ACC112 (cell line): ENCODE data around the gene GALNT4.

ENCODE experiments used
- H2AFZ ChIP-seq: fragments of 200-600 bp; sonication (generic); one replicate; pipeline ENCODE4 v1.6.0; 2017; ENCODE audit warnings: antibody characterized with exemption, low read length; ENCODE audit not compliant: unreplicated experiment
- H3K27ac ChIP-seq: fragments of 200-600 bp; sonication (generic); 2 replicates; pipeline ENCODE4 v1.5.1; 2014; ENCODE audit warnings: low read depth, mild to moderate bottlenecking, antibody characterized with exemption, low read length, moderate library complexity
- H3K27me3 ChIP-seq: fragments of 200-600 bp; sonication (generic); 2 replicates; pipeline ENCODE4 v1.6.1; 2014; ENCODE audit warnings: mild to moderate bottlenecking, antibody characterized with exemption, low read length, moderate library complexity, mixed read lengths; ENCODE audit not compliant: insufficient read depth
- H3K36me3 ChIP-seq: fragments of 200-600 bp; sonication (generic); 2 replicates; pipeline ENCODE4 v1.6.1; 2016; ENCODE audit warnings: mild to moderate bottlenecking, antibody characterized with exemption, low read length, moderate library complexity, mixed read lengths; ENCODE audit not compliant: insufficient read depth
- H3K4me1 ChIP-seq: fragments of 200-600 bp; sonication (generic); one replicate; pipeline ENCODE4 v1.6.1; 2016; ENCODE audit warnings: low read length, mixed read lengths; ENCODE audit not compliant: insufficient read depth, unreplicated experiment, control insufficient read depth
- H3K4me3 ChIP-seq: fragments of 200-600 bp; sonication (generic); 2 replicates; pipeline ENCODE4 v1.5.1; 2014; ENCODE audit warnings: mild to moderate bottlenecking, low read depth, low read length
- H3K79me2 ChIP-seq: fragments of 200-600 bp; sonication (generic); one replicate; pipeline ENCODE4 v1.6.0; 2016; ENCODE audit warnings: low read length; ENCODE audit not compliant: control insufficient read depth, unreplicated experiment, insufficient read depth

The GALNT4 gene

GRCh38 chr12:89529738-89530137, 5.1 kb upstream of the GALNT4 start:
- Histone ChIP-seq H3K27me3 (no peaks in the 10 kb centered on the region), H3K36me3 (no peaks in the 10 kb centered on the region), H3K27ac (no peak overlapping the region), H3K79me2 (peaks cover 4% of the 10 kb centered on the region), H3K4me3 (no peak overlapping the region), H3K4me1 (peaks cover 7% of the 10 kb centered on the region), H2AFZ (no peak overlapping the region)

- Histone ChIP-seq H3K4me1 (peaks cover 12% of the 10 kb centered on the region), H3K27me3 (no peaks in the 10 kb centered on the region), H2AFZ (no peak overlapping the region), H3K27ac (no peak overlapping the region), H3K36me3 (no peaks in the 10 kb centered on the region), H3K4me3 (no peak overlapping the region), H3K79me2 (peaks cover 13% of the 10 kb centered on the region)
Observed at GRCh38 chr12:89528434-89528833, 3.8 kb upstream of the GALNT4 start.

GRCh38 chr12:89525824-89526770, 1.5 kb upstream of the GALNT4 start, which contains the start of gene POC1B:
TSS of gene POC1B (minus strand) at chr12:89526047. CDS start at chr12:89525895, 152 bp downstream.
- peak within 1 kb of the TSS; percentile 96 for H2AFZ ChIP-seq
- peak within 1 kb of the TSS; percentile 89 for H3K4me3 ChIP-seq
- no peaks in the 10 kb centered on the region for H3K36me3 ChIP-seq
- no peaks in the 10 kb centered on the region for H3K27me3 ChIP-seq
- peaks cover 36% of the 10 kb centered on the region for H3K79me2 ChIP-seq
- peaks cover 23% of the 10 kb centered on the region for H3K4me1 ChIP-seq
- H3K27ac ChIP-seq: peak within 1 kb of the TSS; percentile 80

GRCh38 chr12:89525305-89525823, 768 bp upstream of the GALNT4 start:
- Histone ChIP-seq H3K4me1 (peaks cover 23% of the 10 kb centered on the region), H3K36me3 (no peaks in the 10 kb centered on the region), H2AFZ (peak overlapping the region; percentile 96), H3K27me3 (no peaks in the 10 kb centered on the region), H3K27ac (peak overlapping the region; percentile 80), H3K4me3 (peak overlapping the region; percentile 89), H3K79me2 (peaks cover 41% of the 10 kb centered on the region)

GRCh38 chr12:89523843-89524540, 604 bp downstream of the GALNT4 start:
- Histone ChIP-seq H3K36me3 (no peaks in the 10 kb centered on the region), H3K79me2 (peaks cover 51% of the 10 kb centered on the region), H2AFZ (peak overlapping the region; percentile 96), H3K4me1 (peaks cover 23% of the 10 kb centered on the region), H3K4me3 (peak overlapping the region; percentile 89), H3K27me3 (no peaks in the 10 kb centered on the region), H3K27ac (0 out of 2 replicates have a peak overlapping the region, but pooled peaks have one; percentile 44)

- H3K27ac ChIP-seq: no peak overlapping the region
- peak overlapping the region; percentile 89 for H3K4me3 ChIP-seq
- peaks cover 51% of the 10 kb centered on the region for H3K79me2 ChIP-seq
Observed at GRCh38 chr12:89523393-89523792, 1.2 kb downstream of the GALNT4 start.

GRCh38 chr12:89521364-89522223, 3.0 kb downstream of the GALNT4 start:
- peaks cover 56% of the 10 kb centered on the region for H3K79me2 ChIP-seq

More at GRCh38 chr12:89523393-89523792, 1.2 kb downstream of the GALNT4 start:
- H2AFZ ChIP-seq: no peak overlapping the region
- H3K4me1 ChIP-seq: peaks cover 23% of the 10 kb centered on the region
- H3K36me3 ChIP-seq: no peaks in the 10 kb centered on the region
- H3K27me3 ChIP-seq: no peaks in the 10 kb centered on the region

GRCh38 chr12:89517720-89518119, 6.9 kb downstream of the GALNT4 start:
- Histone ChIP-seq H2AFZ (no peak overlapping the region), H3K27me3 (no peaks in the 10 kb centered on the region), H3K4me1 (peaks cover 8% of the 10 kb centered on the region), H3K27ac (no peak overlapping the region), H3K36me3 (no peaks in the 10 kb centered on the region), H3K79me2 (peaks cover 36% of the 10 kb centered on the region), H3K4me3 (no peak overlapping the region)

More at GRCh38 chr12:89521364-89522223, 3.0 kb downstream of the GALNT4 start:
- Histone ChIP-seq H3K4me1 (peaks cover 18% of the 10 kb centered on the region), H3K27ac (no peak overlapping the region), H3K36me3 (no peaks in the 10 kb centered on the region), H3K27me3 (no peaks in the 10 kb centered on the region), H2AFZ (no peak overlapping the region), H3K4me3 (peak overlapping the region; percentile 65)

- H2AFZ ChIP-seq: no peak overlapping the region
Observed at GRCh38 chr12:89516633-89517032, 8.0 kb downstream of the GALNT4 start.

GRCh38 chr12:89514751-89515150, 9.8 kb downstream of the GALNT4 start:
- Histone ChIP-seq H3K27me3 (no peaks in the 10 kb centered on the region), H3K79me2 (peaks cover 12% of the 10 kb centered on the region), H3K4me1 (no peaks in the 10 kb centered on the region), H3K36me3 (no peaks in the 10 kb centered on the region), H2AFZ (no peak overlapping the region), H3K27ac (no peak overlapping the region), H3K4me3 (no peak overlapping the region)

More at GRCh38 chr12:89516633-89517032, 8.0 kb downstream of the GALNT4 start:
- H3K79me2 ChIP-seq: peaks cover 26% of the 10 kb centered on the region
- H3K36me3 ChIP-seq: no peaks in the 10 kb centered on the region
- no peaks in the 10 kb centered on the region for H3K27me3 ChIP-seq
- H3K4me1 ChIP-seq: no peaks in the 10 kb centered on the region
- H3K27ac ChIP-seq: no peak overlapping the region
- H3K4me3 ChIP-seq: no peak overlapping the region
